Stimulated activated CD4-positive, alpha-beta T cell treated with anti-CD3 and anti-CD28 coated beads, Interleukin-1b, Interleukin-23, amount 100 ng/mL, for 48 hours (primary cell): Measurements from ENCODE around the gene ARHGAP6.
"Not testable (repeated sequence)": the region's sequence is repeated elsewhere in the genome, so short reads cannot be mapped to it uniquely, and the experiment has no call there.

ENCODE experiments used
- DNase-seq: peaks from one replicate; pipeline ENCODE4 v3.0.0-alpha.2; 2020

Gene ARHGAP6

DNA sequence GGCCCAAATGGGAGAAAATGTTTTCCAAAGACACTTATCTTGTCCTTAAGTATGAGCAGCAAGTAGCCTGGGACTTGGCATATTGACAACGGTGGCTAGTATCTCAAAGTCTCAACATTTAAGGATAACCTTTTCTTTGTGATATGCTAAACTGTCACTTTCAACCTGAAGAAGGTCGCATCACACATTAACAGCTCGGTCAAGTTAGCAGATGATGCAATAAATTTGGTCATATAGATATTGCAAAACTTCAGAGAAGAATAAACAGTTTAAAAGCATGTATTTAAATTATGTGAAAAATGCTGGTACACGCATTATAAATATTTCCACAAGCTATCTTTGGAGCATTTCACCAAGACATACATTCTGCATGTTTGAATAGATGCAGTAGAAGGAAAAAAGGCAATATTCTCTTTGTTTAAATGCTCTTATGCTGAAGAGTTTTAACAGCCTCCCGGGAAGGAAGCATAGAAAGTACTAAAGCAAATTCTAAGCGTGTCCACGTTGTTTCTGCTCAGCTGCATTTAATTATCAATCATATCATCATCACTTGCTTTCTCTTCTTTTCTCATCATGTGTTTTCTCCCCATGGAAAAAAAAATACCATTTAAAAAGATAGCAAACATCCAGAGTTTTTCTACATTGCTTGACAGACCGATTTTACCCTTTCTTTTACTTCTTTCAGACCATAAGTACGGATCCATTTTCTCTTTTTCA lies 24.2 kb downstream of the ARHGAP6 start:
- no peak for DNase-seq

GRCh38 chrX:11640089-11640488 lies 25.6 kb downstream of the ARHGAP6 start:
- DNase-seq = no peak

DNA sequence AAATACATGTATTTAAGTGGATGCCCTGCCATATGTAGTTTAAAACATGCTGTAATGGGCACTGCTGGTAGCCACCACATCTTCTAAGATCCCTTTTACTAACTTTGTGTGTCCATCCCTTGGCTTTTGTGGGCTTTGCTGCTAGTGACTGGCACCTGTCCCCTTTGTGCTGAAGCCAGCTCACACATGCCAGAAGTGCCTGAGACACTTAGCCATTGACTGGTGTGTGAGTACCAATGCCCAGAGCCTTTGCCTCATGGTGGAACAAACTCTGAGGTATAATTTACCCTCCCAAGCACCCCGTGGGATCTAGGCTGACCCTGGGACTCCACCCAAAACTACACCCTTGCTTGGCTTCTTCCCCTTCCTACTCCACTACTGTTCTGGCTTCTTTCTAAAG lies 33.0 kb downstream of the ARHGAP6 start:
- DNase-seq = no peak

- DNase-seq = no peak
These were observed 36.0 kb downstream of the ARHGAP6 start for GRCh38 chrX:11629593-11630211.

- no peak for DNase-seq
These were observed 37.3 kb downstream of the ARHGAP6 start for GRCh38 chrX:11628399-11628798.

DNA sequence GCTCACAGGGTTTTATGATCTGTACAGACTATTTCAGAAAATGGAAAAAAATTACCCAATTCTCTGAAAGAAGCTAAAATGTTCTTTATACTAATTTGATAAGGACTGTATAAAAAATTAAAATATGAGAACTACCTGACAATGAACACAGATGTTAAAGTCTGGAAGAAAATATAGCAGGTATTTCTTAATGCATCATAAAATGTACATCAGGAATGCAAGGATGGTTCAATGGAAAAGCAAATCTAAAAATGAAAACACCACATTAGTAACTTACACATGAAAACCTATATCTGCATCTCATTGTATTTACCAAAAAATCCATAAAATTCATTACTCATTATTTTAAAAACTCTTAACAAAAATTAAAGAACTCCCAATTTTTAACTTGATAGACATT lies 39.4 kb downstream of the ARHGAP6 start:
- DNase-seq = no peak

DNA sequence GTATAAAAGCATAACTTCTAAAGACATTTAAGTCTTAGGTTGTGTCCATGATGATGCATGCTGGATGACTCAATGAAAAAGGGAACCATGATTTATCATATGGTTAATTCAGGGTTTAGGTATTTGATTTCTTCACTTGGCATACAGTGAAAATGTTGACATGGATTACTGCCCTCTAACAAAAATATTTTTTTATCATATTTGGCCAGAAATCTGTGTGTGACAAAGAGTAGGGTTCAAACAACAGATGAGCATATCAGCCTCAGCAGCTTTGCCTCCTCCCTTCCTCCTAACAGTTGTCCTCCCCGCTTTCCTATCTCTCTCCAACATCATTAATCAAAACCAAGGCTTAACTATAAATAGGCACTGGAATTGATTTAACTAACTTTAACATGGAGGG lies 46.3 kb downstream of the ARHGAP6 start:
- no peak for DNase-seq

GRCh38 chrX:11614253-11614652 lies 51.5 kb downstream of the ARHGAP6 start:
- not testable (repeated sequence) for DNase-seq

DNA sequence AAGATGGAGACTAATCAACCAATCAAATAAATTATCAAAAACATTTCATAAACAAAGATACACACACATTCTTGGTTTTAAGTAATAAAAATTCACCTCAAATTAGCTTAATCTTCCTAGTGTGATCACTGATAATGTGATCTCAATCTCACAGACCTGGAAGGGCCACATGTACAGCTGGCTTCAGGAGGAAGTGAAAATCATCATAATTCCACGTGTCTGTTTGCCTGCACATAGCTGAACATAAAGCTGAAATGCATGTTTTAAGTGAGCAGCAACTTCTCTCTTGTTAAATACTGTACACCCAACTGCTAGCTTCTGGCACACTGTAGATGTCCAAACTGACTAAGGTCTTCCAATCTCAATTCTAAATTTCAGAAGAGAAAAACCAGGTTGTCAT lies 53.8 kb downstream of the ARHGAP6 start:
- DNase-seq = no peak

GRCh38 chrX:11611161-11611560 lies 54.6 kb downstream of the ARHGAP6 start:
- DNase-seq = no peak

DNA sequence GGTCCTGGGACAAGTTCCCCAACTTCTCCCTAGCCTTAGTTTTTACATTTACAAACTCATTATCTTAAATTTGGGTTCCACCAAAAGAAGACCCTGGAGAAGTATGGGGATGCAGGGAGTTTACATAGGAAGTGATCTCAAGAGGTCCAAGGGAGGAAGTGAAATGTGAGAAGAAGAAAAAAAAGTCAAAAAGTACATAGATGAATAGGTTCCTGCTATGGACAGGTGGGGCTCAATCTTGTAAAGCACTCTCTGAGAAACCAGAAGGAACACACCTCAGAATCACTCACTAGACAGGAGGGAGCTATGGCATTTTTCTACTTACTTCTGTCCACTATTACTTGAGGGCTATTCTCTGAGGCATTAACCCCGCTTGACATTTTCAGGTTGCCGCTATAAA lies 56.6 kb downstream of the ARHGAP6 start:
- DNase-seq = no peak

DNA sequence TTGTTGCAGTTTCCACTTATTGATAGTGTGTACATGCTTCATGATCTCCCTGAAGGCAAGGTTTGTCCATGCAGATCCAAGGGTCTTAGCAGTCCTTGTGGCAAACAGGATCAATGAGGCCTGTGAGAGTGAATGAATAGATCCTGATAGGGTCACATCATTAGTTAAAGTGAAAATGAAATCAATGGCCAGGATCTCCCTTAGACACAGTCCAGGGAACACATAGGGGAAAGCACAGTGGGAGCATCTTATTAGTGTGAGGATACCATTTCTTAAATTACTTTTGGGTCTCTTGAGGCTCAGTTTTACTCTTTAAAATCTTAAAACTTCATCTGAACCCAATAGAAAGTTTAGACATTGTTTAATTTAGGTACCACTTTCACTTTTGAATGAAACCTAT lies 59.3 kb downstream of the ARHGAP6 start:
- DNase-seq = no peak

DNA sequence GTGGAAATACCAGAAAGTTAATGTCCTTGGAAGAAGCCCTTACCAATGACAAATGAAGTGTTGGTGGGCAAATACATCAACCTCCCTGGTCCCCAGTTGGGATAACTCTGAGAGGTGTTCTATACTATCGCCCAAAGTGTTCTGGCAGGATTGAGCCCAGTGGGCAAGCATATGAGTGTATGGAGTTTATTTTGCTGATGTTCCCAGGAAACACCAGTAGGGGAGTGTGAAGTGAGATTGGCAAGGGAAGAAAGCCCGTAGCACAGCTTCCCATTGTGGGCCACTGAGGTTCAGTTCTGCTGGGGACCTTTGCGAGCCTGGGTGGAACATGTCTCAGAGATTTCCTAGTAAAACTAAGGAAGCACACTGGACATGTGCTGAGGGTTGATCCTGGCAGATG lies 65.1 kb downstream of the ARHGAP6 start:
- no peak for DNase-seq

DNA sequence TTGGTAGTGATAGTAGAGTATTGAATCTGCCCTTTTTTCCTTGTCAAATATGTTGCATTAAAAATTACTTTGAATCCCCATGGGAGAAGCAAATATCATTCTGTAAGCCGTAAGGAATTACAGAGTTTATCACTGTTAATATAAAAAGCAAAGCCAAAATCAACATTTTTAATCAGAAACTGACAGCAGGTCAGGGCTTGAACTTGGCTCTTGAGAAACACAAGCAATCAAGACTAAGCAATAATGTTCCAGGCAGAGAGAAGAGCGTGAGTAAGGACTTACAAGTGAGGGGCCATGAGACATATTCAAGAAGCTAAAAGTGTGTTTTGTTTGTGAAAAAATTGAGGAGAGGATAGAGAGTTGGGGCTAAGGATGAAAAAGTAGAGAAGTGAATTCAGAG lies 68.2 kb downstream of the ARHGAP6 start:
- no peak for DNase-seq

DNA sequence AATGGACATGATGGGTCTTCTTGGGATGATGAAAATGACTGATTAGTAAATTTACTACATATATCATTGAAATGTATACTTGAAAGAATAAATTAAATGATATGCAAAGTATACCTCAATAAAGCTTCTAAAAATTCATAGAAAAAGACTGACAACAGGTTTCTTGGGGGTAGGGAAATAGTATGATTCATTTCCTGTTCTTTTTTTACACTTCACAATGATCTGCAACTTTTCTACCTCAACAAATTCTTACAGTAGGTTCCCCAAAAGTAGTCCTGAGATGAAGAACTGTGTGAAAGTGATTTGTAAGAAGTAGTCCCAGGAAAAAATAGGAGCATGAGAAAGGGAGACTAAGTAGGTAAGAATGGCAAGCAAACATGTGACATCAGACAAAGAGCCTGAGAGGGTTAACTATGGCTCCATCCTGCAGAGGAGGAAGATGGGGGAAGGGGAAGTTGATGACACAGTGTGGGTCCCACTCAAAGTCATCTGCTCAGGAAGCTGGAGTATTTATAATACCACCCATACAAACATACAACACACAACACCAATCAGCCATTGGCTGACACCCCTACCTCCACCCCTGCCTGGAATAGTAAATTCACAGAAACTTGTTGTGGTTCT lies 73.9 kb downstream of the ARHGAP6 start:
- no peak for DNase-seq

GRCh38 chrX:11589641-11590040 lies 76.1 kb downstream of the ARHGAP6 start:
- DNase-seq = no peak

GRCh38 chrX:11588097-11588496 lies 77.6 kb downstream of the ARHGAP6 start:
- DNase-seq = no peak

GRCh38 chrX:11585174-11585573 lies 80.5 kb downstream of the ARHGAP6 start:
- DNase-seq = no peak

GRCh38 chrX:11580789-11581188 lies 84.9 kb downstream of the ARHGAP6 start:
- no peak for DNase-seq

GRCh38 chrX:11579636-11580600 lies 85.8 kb downstream of the ARHGAP6 start:
- DNase-seq = no peak

DNA sequence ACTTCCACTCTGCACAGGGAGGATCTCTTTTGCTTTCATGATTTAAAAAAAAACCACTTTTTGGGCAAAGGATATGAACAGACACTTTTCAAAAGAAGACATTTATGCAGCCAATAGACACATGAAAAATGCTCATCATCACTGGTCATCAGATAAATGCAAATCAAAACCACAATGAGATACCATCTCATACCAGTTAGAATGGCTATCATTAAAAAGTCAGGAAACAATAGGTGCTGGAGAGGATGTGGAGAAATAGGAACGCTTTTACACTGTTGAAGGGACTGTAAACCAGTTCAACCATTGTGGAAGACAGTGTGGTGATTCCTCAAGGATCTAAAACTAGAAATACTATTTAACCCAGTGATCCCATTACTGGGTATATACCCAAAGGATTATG lies 87.4 kb downstream of the ARHGAP6 start:
- not testable (repeated sequence) for DNase-seq

DNA sequence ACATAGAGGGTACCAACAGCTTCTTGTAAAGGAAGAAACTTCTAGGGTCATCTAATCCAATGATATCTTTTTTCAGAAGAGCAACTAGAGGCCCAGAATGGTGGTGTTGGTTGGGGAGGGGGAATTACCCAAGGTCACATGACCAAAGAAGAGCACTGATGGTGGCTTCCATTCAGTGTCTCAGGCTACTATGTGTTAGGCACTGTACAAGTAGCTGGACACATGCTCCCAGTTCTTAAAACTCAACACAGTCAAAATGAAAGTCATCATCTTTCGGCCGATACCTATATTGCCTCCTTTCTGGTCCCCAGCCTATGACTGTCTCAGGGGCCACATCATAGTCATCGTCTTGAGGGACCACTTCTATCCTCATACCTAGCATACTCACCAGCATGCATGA lies 88.1 kb downstream of the ARHGAP6 start:
- DNase-seq = no peak

GRCh38 chrX:11575332-11575731 lies 90.4 kb downstream of the ARHGAP6 start:
- no peak for DNase-seq
